Liver (tissue), 3 donors: ENCODE results near the gene CCL25.

Experiments
- EGR1 ChIP-seq, 2 donors: IDR thresholded peaks; 2 replicates each; pipeline ENCODE4 v1.6.1; 2016 to 2018; ENCODE audit warnings: antibody characterized with exemption in 2 of 2, low read depth in 2 of 2
- RAD21 ChIP-seq, 2 donors: IDR thresholded peaks; 2 replicates each; pipeline ENCODE4 v1.6.1; 2016; ENCODE audit warnings: antibody characterized with exemption in 2 of 2, mild to moderate bottlenecking in 2 of 2
- TF ChIP-seq, protein P1 (sequence below): fragments of 150-350 bp; IDR thresholded peaks from 2 replicates; pipeline ENCODE4 v1.5.1; 2017; ENCODE audit warnings: improper control_type of control experiment, low read depth, low read length; ENCODE audit not compliant: missing input control
- TF ChIP-seq, protein P2 (sequence below): IDR thresholded peaks from 2 replicates; pipeline ENCODE4 v1.6.1; 2016; ENCODE audit warnings: antibody characterized with exemption
- donor health status: healthy.
- donor health status: healthy.

DNA sequence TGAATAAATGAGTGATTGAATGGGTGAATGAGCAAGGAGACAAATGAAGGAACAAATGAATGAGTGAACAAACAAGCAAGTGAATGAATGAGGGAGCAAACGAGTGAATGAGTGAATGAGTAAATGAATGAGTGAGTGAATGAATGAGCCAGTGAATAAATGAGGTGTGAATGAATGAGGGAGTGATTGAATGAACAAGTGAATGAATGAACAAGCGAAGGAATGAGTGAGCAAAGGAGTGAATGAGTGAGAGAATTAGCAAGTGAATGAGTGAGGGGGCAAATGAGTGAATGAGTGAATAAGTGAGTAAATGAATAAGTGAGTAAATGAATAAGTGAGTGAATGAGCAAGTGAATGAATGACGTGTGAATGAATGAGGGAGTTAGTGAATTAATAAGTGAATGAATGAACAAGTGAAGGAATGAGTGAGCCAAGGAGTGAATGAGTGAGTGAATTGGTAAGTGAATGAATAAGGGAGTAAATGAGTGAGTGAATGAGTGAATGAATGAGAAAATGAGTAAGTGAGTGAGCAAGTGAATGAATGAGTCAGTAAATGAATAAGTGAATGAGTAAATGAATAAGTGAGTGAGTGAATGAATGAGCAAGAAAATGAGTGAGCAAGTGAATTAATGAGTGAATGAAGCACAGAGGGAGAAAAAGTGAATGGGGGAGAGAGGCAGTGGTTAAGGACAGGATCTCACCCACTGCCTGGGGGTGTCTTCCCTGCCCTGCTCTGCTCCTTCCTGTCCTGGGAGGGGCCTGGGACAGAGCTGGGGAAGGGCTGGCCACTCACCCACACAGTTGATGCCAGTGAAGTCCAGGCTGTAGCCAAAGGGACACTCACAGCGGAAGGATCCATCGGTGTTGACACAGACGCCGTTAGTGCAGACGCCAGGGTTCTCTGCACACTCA lies 36.4 kb downstream of the CCL25 start:
- TF ChIP-seq, protein P1, sequence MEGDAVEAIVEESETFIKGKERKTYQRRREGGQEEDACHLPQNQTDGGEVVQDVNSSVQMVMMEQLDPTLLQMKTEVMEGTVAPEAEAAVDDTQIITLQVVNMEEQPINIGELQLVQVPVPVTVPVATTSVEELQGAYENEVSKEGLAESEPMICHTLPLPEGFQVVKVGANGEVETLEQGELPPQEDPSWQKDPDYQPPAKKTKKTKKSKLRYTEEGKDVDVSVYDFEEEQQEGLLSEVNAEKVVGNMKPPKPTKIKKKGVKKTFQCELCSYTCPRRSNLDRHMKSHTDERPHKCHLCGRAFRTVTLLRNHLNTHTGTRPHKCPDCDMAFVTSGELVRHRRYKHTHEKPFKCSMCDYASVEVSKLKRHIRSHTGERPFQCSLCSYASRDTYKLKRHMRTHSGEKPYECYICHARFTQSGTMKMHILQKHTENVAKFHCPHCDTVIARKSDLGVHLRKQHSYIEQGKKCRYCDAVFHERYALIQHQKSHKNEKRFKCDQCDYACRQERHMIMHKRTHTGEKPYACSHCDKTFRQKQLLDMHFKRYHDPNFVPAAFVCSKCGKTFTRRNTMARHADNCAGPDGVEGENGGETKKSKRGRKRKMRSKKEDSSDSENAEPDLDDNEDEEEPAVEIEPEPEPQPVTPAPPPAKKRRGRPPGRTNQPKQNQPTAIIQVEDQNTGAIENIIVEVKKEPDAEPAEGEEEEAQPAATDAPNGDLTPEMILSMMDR = no peak
- TF ChIP-seq EGR1 (IDR thresholded peaks at IDR 0.05; ENCODE audit: low read depth in 2 of 2) = no peak
- TF ChIP-seq, protein P2, sequence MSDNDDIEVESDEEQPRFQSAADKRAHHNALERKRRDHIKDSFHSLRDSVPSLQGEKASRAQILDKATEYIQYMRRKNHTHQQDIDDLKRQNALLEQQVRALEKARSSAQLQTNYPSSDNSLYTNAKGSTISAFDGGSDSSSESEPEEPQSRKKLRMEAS = no peak
- TF ChIP-seq RAD21 (IDR thresholded peaks at IDR 0.05) = no peak
